GM15510 (cell line): ENCODE results near the gene ADGRA3.

ENCODE experiments used
- POLR2A ChIP-seq: IDR thresholded peaks from 3 replicates; pipeline ENCODE4 v1.6.1; 2011; ENCODE audit warnings: borderline replicate concordance; ENCODE audit not compliant: insufficient read length; ENCODE audit errors: extremely low read depth

ADGRA3 gene

DNA sequence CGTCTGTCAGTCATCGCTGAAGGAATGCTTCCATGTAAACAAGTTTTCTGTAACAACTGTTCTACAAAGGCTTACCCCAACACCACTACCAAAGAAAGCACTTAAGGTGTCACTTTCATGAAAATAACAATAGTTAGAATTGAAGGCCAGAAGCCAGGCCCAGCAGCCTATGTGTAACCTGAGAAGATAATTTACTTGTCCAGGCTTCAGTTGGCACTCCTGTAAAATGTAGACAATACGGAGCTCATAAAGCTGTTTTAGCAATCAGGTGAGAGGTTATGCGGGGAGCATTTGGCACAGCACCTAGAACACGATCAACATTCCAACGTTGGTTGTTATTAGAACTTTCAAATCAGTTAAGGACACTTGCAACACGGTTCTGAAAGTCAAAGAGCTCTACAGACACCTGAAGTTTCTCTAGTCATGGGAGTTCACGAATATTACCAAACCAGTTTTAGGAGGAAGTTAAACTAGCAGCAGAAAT lies 15.7 kb downstream of the ADGRA3 start:
- no peak for TF ChIP-seq POLR2A

DNA sequence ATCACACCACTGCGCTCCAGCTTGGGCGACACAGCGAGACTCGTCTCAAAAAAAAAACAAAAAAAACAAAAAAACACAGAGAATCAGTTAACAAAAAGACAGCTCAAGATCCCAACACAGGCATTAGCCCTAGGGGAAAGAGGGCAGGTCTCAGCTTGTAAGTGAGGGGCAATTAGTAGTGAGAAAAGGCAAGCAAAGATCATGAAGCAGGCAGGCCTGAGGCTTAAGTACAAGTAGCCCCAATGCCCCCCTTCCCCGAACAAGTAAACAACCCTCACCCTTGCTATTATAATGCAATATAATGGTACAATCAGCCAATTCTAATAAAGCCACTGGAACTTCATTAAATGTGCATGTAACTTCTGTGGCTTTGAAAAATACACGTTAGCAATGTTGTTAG lies 17.0 kb downstream of the ADGRA3 start:
- TF ChIP-seq POLR2A, result no peak

DNA sequence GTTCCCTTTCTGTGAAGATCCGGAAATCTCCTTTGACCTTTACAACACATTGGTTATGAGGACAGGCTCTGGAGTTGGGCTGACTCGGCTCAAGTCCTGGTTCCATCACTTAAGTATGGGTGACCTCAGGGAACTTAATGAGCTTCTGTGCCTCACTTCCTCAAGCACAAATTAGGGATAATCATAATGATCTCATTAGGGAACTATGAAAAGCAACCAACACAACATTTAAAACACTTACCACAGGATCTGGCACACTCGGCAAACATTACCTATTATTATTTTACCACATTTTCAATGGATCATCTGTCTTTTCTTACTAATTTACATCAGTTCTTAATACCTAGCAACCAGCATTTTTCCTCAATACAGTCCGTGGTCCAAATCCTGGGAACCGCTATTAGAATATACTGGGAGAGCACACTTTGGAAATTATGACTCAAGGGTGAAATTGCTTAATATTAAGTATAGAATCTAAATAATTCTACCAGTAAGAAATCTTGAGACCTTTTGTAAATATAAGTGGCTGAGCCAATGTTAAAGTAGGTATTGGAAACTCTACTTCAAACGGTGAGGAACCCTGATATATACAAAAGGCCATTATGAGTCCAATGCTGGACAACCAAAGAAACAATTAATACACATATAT lies 19.6 kb downstream of the ADGRA3 start:
- no peak for TF ChIP-seq POLR2A

DNA sequence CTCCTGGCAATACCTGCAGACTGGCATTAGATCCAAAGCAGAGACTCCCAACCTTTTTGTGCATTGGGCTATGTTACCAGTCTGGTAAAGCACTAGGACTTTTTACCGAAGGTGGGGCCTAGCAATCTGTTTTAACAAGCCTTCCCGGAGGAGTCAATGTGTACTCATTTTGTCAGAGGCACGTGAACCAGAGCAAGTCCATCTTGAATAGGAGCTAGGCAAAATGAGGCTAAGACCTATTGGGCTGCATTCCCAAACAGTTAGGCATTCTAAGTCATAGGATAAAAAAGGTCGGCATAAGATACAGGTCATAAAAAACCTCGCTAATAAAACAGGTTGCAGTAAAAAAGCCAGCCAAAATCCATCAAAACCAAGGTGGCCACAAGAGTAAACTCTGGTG lies 22.3 kb downstream of the ADGRA3 start:
- no peak for TF ChIP-seq POLR2A

DNA sequence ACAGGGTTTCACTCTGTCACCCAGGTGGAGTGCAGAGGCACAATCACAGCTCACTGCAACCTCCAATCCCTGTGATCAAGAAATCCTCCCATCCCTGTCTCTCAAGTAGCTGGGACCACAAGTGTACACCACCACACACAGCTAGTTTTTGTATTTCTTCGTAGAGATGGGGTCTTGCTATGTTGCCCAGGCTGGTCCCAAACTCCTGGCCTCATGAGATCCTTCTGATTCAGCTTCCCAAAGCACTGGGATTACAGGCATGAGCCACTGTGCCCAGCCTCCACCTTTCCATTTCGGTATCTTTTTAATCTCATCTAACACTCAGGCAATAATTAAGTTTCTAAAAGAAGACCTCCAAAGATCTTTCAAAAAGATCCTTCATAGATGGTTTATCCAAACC lies 22.9 kb downstream of the ADGRA3 start:
- no peak for TF ChIP-seq POLR2A

DNA sequence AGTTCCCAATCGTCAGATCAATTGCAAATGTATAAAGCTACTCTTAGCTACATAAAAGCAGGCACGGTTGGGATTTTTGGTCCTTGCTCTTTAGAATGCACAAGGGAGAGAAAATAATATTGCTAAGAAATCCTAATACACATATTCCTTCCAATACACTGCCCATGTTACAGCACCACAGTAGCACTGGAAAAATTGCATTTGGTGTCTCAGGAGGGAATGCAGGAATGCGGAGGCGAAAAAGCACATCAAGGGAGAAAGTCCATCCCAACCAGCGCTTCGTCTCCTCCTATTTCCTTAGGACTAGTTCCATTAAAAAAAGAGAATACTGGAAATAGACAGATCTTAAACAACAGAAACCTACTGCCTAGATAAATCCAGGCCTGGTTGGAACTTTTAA lies 23.9 kb downstream of the ADGRA3 start:
- no peak for TF ChIP-seq POLR2A

DNA sequence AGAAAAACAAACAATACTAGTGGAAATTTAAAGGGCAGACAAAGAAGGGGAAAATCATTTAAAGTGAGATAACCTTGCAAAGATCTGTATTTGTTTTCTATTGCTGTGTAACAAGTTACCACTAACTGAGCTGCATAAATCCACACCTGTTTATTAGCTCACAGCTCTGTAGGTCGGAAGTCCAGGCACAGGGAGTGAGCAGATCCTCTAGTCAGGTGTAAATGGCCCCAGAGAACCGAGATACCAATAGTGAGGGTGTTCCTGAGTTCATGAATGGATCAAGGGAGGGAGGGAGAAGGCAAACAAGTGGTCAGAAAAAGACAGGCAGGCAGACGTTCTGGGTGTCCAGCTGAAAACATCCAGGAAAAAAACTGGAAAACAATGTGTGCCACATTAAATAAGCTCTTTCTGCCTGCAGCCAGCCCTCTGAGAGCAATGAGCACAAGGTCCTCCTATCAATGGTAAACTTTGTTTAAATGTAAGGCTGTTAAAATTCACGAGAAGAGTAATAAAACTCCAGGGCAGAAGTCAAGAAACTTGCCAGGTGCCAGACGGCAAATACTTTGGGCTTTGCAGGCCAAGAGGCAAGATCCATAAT lies 25.0 kb downstream of the ADGRA3 start:
- no peak for TF ChIP-seq POLR2A

DNA sequence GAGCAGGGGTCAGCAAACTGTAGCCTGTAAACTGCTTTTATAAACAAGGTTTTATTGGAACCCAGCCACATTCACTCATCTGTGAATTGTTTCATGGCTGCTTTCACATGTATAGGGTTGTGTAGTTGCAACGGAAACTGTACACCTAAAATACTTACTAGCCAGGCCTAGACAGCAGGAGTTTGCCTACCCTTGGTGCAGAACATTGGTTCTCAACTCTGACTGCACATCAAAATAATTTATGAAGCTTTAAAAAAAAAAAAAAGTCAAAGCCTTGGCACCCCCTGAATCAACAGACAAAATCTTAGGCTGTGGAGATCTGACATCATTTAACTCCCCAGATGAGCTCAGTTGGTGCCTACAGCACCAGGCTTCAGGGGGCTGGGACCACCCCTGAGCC lies 27.8 kb downstream of the ADGRA3 start:
- no peak for TF ChIP-seq POLR2A

DNA sequence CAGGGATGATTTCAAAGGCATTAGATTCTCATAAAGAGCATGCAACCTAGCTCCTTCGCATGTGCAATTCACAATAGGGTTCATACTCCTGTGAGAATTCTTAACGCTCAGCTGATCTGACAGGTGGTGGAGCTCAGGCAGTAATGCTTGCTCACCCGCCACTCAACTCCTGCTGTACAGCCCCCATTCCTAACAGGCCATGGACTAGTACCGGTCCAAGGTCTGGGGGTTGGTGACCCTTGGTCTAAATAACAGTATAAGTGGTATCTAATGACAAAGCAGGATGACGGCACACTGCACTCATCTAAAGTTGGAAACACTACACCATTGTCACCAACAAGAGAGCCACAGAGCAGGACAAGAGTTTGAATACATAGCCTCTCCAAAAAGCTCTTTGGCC lies 28.5 kb downstream of the ADGRA3 start:
- no peak for TF ChIP-seq POLR2A

DNA sequence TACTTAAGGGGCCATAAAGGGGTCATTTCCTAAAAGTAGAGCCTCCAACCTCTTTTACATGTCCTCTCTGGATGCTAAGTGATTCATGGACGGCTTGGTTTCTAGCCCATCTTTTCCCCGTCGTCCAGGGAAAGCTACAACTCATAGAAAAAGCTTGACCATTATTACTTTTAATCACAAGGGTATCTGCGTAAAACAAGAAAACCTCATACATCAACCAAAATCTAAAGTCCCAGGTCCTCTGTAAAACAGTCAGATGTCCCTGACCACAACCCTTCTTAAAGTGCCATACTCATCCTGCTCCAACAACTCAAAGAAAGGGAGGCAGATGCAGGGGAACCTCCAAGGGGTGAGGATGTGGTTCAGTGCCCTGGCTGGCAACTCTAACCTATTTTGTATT lies 29.6 kb downstream of the ADGRA3 start:
- TF ChIP-seq POLR2A, result no peak

DNA sequence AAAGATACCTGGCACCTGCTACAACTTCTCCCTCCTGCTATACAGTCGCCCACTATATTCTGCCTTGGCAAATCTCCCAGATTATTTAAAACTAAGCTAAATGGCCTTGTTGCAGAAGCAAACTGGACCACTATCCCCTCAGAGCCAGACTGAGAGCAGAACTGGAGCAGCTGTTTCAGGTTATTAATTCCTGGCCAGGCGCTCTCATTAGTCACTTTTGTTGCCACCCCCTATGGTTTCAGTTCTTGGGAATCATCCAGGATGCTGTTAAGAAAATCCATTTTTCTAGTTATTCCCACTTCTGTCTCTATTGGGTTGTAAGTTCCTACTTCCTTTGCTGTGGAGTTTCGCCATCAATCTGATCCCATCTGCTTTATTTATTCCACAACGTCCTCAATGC lies 30.1 kb downstream of the ADGRA3 start:
- TF ChIP-seq POLR2A, result no peak

DNA sequence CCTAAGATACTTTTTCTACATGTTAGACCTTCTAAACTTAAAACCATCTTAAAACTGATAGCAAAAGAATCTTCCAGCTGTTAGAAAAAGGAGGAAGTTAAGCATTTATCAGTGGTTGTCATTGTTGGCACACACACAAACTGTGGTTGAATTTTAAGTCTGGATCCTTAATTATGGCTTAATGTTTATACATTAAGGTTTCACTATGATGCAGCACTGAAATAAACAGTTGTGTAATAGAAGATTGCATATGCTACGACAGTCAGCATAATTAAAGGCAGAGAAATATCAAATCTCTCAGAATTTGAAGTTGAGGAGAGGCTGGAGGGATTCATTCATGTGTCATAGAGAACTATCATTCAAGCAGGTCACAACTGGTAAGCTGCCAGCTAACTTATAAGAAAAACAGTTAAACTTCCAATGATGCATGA lies 32.3 kb downstream of the ADGRA3 start:
- no peak for TF ChIP-seq POLR2A

DNA sequence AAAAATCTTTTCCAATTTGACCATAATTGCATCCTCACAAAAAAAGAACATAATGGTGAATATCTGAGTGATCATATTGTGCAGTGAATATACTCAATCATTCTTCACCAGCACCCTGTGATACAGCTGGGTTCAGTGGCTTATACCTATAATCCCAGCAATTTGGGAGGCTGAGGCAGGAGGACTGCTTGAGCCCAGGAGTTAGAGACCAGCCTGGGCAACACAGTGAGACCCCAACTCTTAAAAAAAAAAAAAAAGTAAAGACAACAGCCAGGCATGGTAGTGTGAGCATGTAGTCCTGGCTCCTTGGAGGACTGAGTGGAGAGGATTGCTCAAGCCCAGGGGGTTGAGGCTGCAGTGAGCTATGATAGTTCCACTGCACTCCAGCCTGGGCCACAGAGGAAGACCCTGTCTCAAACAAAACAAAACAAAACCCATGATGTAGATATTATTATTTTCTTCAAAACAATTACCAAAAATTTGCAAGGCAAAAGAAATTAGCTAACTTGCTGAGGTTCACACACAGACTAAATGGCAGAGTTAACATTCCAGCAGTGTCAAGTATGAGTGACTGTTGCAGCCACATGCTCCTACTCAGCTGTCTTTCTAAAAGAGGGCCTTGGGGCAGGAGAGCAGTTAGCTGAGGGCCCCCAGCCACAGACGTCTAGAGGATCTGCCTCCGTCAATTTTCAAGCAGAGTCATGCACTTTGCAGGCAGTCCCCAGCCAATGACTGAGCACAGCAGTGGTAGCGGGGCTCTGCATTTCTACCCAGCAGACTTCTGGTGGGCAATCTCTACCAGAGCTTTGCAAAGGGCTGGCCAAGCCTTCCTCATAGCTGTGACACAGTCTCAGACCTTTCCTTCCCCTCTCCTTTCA lies 33.4 kb downstream of the ADGRA3 start:
- no peak for TF ChIP-seq POLR2A

DNA sequence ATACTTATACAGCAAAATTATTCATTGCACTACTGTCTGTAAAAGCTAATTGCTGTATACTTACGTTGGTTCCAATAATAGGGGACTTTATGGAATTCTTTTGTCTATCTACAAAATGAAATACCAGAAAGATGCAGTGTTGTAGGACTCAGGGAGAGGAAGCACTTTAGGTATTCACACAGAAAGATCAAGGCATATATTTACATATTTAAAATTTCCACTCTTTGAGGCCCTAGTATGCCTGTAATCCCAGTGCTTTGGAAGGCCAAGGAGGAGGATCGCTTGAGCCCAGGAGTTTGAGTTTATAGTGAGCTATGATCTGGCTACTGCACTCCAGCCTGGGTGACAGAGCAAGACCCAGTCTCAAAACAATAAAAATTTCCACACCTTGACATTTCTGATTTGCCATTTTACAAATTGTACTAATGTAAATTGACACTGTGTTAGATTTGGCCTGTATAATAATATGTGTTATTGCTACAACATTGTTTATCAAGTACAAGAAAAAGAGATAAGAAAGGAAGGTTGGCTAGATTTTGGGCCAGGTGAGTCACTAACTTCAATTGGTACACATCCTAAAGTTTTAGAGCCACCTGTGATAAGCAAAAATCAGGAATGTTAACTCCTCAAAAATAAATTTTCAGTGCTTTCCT lies 35.1 kb downstream of the ADGRA3 start:
- no peak for TF ChIP-seq POLR2A

DNA sequence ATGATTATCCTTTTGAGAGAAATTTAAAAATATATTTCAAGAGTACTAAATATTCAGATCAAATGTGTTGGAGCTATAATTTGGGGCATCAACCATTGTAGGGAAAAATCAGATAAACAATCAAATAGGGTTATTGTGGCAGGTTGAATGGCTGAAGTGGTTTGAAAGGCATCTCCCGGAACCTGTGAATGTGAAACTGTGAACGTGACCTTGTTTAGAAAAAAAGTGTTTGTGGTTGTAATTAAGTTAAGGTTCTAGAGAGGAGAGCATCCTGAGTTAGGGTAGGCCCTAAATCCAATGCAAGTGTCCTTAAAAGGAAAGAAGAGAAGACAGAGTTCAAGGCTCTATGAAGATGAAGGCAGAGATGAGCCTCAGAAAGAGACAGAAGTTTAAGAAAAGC lies 37.4 kb downstream of the ADGRA3 start:
- no peak for TF ChIP-seq POLR2A

DNA sequence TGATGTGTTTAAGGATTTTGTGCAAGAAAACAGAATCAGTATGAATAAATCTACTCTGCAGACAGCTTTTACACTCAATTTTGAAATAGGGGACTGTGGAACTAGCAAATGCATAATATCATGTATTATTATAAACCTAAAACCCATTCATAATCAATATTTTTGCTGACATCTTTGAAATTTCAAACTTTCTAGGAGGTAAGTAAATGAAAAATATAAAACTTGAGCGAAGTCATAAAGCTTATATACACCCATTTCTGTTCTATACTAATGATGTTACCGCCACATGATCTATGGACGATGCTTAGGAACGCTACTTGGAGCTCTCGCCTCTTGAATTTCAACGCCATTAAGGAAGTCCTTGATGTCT lies 38.1 kb downstream of the ADGRA3 start:
- no peak for TF ChIP-seq POLR2A

DNA sequence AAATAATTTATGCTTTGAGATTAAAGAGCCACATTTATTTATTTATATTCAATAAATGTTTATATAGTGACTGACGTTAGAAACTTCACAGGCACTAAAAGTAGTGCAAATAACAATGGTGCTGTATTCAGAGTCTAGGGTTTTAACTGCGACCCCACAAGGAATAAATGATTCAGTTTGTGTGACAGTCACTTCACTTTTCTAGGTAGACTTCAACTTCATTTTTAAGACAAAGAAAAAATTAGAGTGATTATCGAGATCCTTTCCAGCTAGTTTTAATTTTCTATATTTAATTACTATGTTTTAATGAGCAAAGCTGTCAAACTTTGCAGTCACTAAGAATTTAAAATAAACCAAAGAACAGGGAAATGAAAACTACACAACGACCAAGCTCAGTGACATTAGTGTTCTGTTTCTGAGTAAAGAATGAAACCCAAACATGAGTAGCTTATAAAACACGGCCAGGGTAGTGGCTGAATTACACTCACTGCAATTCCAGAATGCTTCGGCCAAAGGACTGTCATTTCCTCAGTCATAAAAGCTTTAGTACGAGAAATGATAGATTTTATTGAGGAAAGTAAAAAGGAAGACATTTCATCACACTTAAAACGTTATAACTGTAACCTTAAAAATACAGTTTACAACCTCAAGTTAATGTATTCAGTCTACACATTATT lies 38.6 kb downstream of the ADGRA3 start:
- TF ChIP-seq POLR2A, result no peak
